Spleen (tissue), 11 donors: ENCODE data around the gene B4GALNT4. TPM values are rescaled to one million over a fixed set of nuclear protein-coding genes. Genes with fewer than 3 reads are reported as not detected.
A peak's percentile ranks its signal among the peaks of the same experiment; 100 is the strongest.

ENCODE experiments used
- DNase-seq: peaks from one replicate; pipeline ENCODE4 v3.0.0-alpha.2; 2020
- H3K27ac ChIP-seq, 8 donors: fragments of 200-600 bp; sonication (generic) in 7 of 8; 1 replicate in 4 of 8; 2 replicates in 4 of 8; pipeline versions ENCODE4 v1.5.0 to v1.8.0; 2016 to 2021; ENCODE audit warnings: inconsistent platforms in 4 of 8, mild to moderate bottlenecking in 4 of 8, moderate library complexity in 1 of 8
- H3K27me3 ChIP-seq, 7 donors: fragments of 200-600 bp; sonication (generic) in 6 of 7; replicated peaks in 1 of 7; 1 replicate in 4 of 7; 2 replicates in 3 of 7; pipeline versions ENCODE4 v1.5.0 to v1.8.0; 2016 to 2021; ENCODE audit warnings: inconsistent platforms in 3 of 7, mild to moderate bottlenecking in 1 of 7
- H3K36me3 ChIP-seq, 6 donors: fragments of 200-600 bp; sonication (generic) in 5 of 6; 1 replicate in 4 of 6; 2 replicates in 2 of 6; pipeline versions ENCODE4 v1.5.0 to v1.8.0; 2016 to 2021; ENCODE audit warnings: inconsistent platforms in 2 of 6
- H3K4me1 ChIP-seq, 6 donors: fragments of 200-600 bp; sonication (generic) in 5 of 6; 1 replicate in 3 of 6; 2 replicates in 3 of 6; pipeline versions ENCODE4 v1.5.0 to v1.8.0; 2016 to 2021; ENCODE audit warnings: inconsistent platforms in 3 of 6
- H3K4me3 ChIP-seq, 8 donors: fragments of 200-600 bp; sonication (generic) in 7 of 8; 1 replicate in 4 of 8; 2 replicates in 4 of 8; pipeline versions ENCODE4 v1.5.0 to v1.8.0; 2016 to 2021; ENCODE audit warnings: inconsistent platforms in 4 of 8, mild to moderate bottlenecking in 4 of 8, moderate library complexity in 2 of 8
- H3K9me3 ChIP-seq, 8 donors: fragments of 200-600 bp; sonication (generic) in 7 of 8; 1 replicate in 4 of 8; 2 replicates in 4 of 8; pipeline versions ENCODE4 v1.5.0 to v1.8.0; 2016 to 2021; ENCODE audit warnings: inconsistent platforms in 4 of 8
- POLR2A ChIP-seq, 3 donors: fragments of 450-650 bp; IDR thresholded peaks; one replicate each; pipeline ENCODE4 v1.5.1; 2017; ENCODE audit warnings: antibody characterized with exemption in 3 of 3, mild to moderate bottlenecking in 1 of 3
- POLR2AphosphoS5 ChIP-seq, 3 donors: sonication (generic); formaldehyde crosslinking; IDR thresholded peaks; one replicate each; pipeline ENCODE4 v1.5.1; 2017; ENCODE audit warnings: antibody characterized with exemption in 3 of 3
- WGBS, 5 donors: extraction: QIAGEN DNeasy Blood & Tissue Kit in 3 of 5; methylation state at CpG; one replicate each; pipeline versions ENCODE4 v1.1.5 to v1.1.7; 2013 to 2018; 5-methylcytosine and 5-hydroxymethylcytosine counted together
- intact Hi-C: fragments of 100-400 bp; cut with DNase I; formaldehyde crosslinking; loops from one replicate; pipeline ENCODE4 v1.15.0; 2023; ENCODE audit warnings: low total_unique reads
- polyA plus RNA-seq, 3 donors: library from polyadenylated mRNA; stranded (reverse); fragments of 200-250 nt; gene quantifications; one replicate each; pipeline ENCODE4 v1.2.1, GENCODE V29; 2013
- total RNA-seq, 7 donors: library from RNA; depleted of rRNA in 3 of 7; stranded (reverse); fragments of >200 nt in 3 of 7; fragmentation: NEBNext Ultra II Directional in 4 of 7; extraction: Animal tissue kit (Norgen Biotek cat#: 25700) in 4 of 7; gene quantifications; one replicate each; pipeline versions ENCODE4 v1.1.0 to v1.2.1, GENCODE V29; 2016 to 2021
- TF ChIP-seq, protein P1 (sequence below), 11 experiments: fragments of 200-600 bp in 7 of 11; fragments of 450-650 bp in 4 of 11; sonication (generic) in 4 of 11; IDR thresholded peaks in 8 of 11; conservative IDR thresholded peaks in 3 of 11; 1 replicate in 7 of 11; 2 replicates in 4 of 11; pipeline versions ENCODE4 v1.4.0 to v1.8.0; 2016 to 2021; ENCODE audit warnings: antibody characterized with exemption in 11 of 11, inconsistent platforms in 4 of 11, mild to moderate bottlenecking in 1 of 11
- donor health status: healthy with polysubstance abuse.
- donor health status: DM: no; HTN: no; CAD: no; lungs with moderate emphysema.
- donor health status: DM: no; HTN: no; CAD: no.
- donor health status: Bipolar disorder and iron deficiency.
- donor health status: healthy.
- donor health status: DM: no; HTN: no; CAD: no.
- donor health status: DM: yes; HTN: yes; CAD: no.

Gene B4GALNT4
- total and polyA plus RNA-seq, 10 donors = 0.17 to 5.2 (median 0.91) TPM; not detected in 2

DNA sequence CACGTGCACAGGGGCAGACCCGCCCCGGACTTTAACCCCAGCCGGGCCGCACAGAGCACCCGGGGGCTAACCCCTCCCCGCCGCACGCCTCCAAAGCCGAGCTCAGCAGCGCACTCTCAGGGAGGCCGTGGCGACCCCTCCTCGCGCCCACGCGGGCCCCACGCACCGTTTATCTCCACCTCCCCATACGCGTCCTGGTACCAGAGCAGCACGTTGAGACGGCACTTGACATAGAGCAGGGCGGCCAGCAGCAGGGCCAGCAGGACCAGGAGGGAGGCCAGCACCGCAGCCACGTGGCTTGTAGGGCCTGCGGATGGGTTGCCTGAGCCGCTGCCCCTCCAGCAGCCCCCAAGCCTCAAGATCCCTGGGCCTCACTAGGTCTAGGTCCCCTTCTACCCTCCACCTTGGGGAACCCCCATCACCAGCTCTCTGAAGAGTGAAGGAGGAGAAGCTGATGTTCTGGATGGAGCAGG is 38.4 kb downstream of the B4GALNT4 start:
- 73 to 81% (median 77%) methylated on average over 17 to 28 of the region's 28 CpGs for WGBS, 5 donors
- Histone ChIP-seq H3K27me3 (peaks cover 0 to 11% (median 6%) of the 10 kb centered on the region in 7 donors), H3K9me3 (no peaks in the 10 kb centered on the region), H3K4me1 (peaks cover 11 to 54% (median 35%) of the 10 kb centered on the region in 6 donors), H3K36me3 (peaks cover 0 to 12% (median 0%) of the 10 kb centered on the region in 6 donors), H3K27ac (peak overlapping the region in 7 of 8 donors; percentile 58 to 92 (median 73)), H3K4me3 (peak overlapping the region in 5 of 8 donors; percentile 10 to 82 (median 53))
- TF ChIP-seq, protein P1, sequence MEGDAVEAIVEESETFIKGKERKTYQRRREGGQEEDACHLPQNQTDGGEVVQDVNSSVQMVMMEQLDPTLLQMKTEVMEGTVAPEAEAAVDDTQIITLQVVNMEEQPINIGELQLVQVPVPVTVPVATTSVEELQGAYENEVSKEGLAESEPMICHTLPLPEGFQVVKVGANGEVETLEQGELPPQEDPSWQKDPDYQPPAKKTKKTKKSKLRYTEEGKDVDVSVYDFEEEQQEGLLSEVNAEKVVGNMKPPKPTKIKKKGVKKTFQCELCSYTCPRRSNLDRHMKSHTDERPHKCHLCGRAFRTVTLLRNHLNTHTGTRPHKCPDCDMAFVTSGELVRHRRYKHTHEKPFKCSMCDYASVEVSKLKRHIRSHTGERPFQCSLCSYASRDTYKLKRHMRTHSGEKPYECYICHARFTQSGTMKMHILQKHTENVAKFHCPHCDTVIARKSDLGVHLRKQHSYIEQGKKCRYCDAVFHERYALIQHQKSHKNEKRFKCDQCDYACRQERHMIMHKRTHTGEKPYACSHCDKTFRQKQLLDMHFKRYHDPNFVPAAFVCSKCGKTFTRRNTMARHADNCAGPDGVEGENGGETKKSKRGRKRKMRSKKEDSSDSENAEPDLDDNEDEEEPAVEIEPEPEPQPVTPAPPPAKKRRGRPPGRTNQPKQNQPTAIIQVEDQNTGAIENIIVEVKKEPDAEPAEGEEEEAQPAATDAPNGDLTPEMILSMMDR (IDR thresholded peaks at IDR 0.05 in 8 of 11, conservative IDR thresholded peaks at IDR 0.05 in 3 of 11) = no peak
- TF ChIP-seq POLR2A (IDR thresholded peaks at IDR 0.05) (no peak), POLR2AphosphoS5 (IDR thresholded peaks at IDR 0.05) (peak in 2 of 3 donors; percentile 18 to 61)
- no peak for DNase-seq
- intact Hi-C loops = loop anchor here (5.0 kb wide), 1 partner anchor 45 kb away; the partner anchor contains the start of gene PTDSS2

- 85 to 91% (median 85%) methylated on average over 8 to 15 of the region's 15 CpGs for WGBS, 5 donors
- peak overlapping the region in 3 of 8 donors; percentile 87 to 92 (median 87) for H3K27ac ChIP-seq
- DNase-seq = no peak
Measured at GRCh38 chr11:408154-409007, 39.1 kb downstream of the B4GALNT4 start.

DNA sequence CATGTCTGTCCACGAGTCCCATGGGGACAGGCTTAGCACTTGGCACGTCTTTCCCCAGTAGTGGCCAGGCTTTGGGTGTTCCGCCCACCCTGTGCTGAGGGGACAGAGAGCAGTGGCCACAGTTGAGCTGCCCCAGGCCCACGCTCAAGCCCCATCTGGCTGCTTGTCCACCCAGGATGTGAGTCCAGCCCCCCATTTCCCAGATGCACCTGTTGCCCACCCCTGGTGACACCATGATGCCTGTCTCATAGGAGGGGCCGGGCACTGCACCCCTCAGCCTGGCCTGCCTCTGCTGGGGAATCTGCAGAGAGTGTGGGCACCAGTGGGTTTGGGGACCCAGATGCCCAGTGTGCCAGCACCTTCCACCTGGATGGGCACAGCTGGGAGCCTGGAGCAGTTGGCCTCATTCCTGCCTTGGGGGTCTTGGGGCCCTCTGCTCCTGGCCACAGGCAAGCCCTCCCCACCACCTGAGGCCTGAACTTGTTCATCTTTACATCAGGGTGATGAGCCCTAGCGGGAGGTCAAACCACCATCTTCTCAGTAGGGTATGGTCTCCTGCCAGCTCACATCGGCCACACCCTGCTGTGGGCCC is 39.8 kb downstream of the B4GALNT4 start:
- H3K9me3 ChIP-seq = no peaks in the 10 kb centered on the region
- peaks cover 0 to 12% (median 0%) of the 10 kb centered on the region in 6 donors for H3K36me3 ChIP-seq
- H3K4me3 ChIP-seq = no peak overlapping the region
- no peaks in the 10 kb centered on the region for H3K27me3 ChIP-seq
- peak overlapping the region in 2 of 8 donors; percentile 7 to 92 for H3K27ac ChIP-seq
- H3K4me1 ChIP-seq = peaks cover 13 to 68% (median 45%) of the 10 kb centered on the region in 6 donors
- TF ChIP-seq, protein P1 (IDR thresholded peaks at IDR 0.05 in 8 of 11, conservative IDR thresholded peaks at IDR 0.05 in 3 of 11) = no peak
- TF ChIP-seq POLR2AphosphoS5 (IDR thresholded peaks at IDR 0.05) (no peak), POLR2A (IDR thresholded peaks at IDR 0.05) (no peak)
- intact Hi-C loops = loop anchor here (5.0 kb wide), 1 partner anchor 43 kb away; the partner anchor contains the start of gene PTDSS2
- 81 to 94% (median 89%) methylated on average over 5 to 7 of the region's 7 CpGs for WGBS, 5 donors
- DNase-seq = no peak

More at GRCh38 chr11:408154-409007, 39.1 kb downstream of the B4GALNT4 start:
- TF ChIP-seq, protein P1 (IDR thresholded peaks at IDR 0.05 in 8 of 11, conservative IDR thresholded peaks at IDR 0.05 in 3 of 11) = no peak
- no peak for TF ChIP-seq POLR2A (IDR thresholded peaks at IDR 0.05)
- no peak for TF ChIP-seq POLR2AphosphoS5 (IDR thresholded peaks at IDR 0.05)
- no peak overlapping the region for H3K4me3 ChIP-seq
- H3K9me3 ChIP-seq = no peaks in the 10 kb centered on the region
- H3K36me3 ChIP-seq = peaks cover 0 to 12% (median 0%) of the 10 kb centered on the region in 6 donors
- H3K4me1 ChIP-seq = peaks cover 13 to 60% (median 42%) of the 10 kb centered on the region in 6 donors
- H3K27me3 ChIP-seq = peaks cover 0 to 7% (median 2%) of the 10 kb centered on the region in 7 donors
- intact Hi-C loops = loop anchor here (5.0 kb wide), 1 partner anchor 44 kb away; the partner anchor contains the start of gene PTDSS2
